Measurements from ENCODE around the gene ROBO1.

ROBO1 gene

GRCh38 chr3:78995087-78995486 lies 772.7 kb downstream of the ROBO1 start:
- H3F3A ChIP-seq (ENCODE audit: insufficient read depth, low read length) = no peaks in the 10 kb centered on the region
- no peaks in the 10 kb centered on the region for H4K20me1 ChIP-seq (ENCODE audit: insufficient read depth, low read length)
- H3K79me2 ChIP-seq (ENCODE audit: low read length) = peaks cover 23% of the 10 kb centered on the region
- no peak for DNase-seq
- H2AFZ ChIP-seq (ENCODE audit: low read length) = no peak overlapping the region
- H3K4me1 ChIP-seq (ENCODE audit: low read length) = peaks cover 13% of the 10 kb centered on the region
- H3K9me3 ChIP-seq (replicated peaks; ENCODE audit: insufficient read depth, low read length) = no peaks in the 10 kb centered on the region
- TF ChIP-seq EZH2 (optimal IDR thresholded peaks at IDR 0.05; ENCODE audit: low read depth, low read length) (no peak), EZH2phosphoT487 (IDR thresholded peaks at IDR 0.05; ENCODE audit: low read length) (no peak), CTCF (IDR thresholded peaks at IDR 0.05; ENCODE audit: low read length) (no peak)
- no peak overlapping the region for H3K9ac ChIP-seq (ENCODE audit: low read length)
- no peaks in the 10 kb centered on the region for H3K27me3 ChIP-seq (replicated peaks; ENCODE audit: insufficient read depth, low read length)
- no peaks in the 10 kb centered on the region for H3K36me3 ChIP-seq (replicated peaks; ENCODE audit: insufficient read depth, low read length)
- no peaks in the 10 kb centered on the region for H3K9me2 ChIP-seq (replicated peaks; ENCODE audit: insufficient read depth, low read length)
- no peak overlapping the region for H3K4me2 ChIP-seq (ENCODE audit: low read depth, low read length)
- H3K27ac ChIP-seq (ENCODE audit: low read length) = no peak overlapping the region
- H3K4me3 ChIP-seq (ENCODE audit: low read length) = no peak overlapping the region

- peaks cover 13% of the 10 kb centered on the region for H3K4me1 ChIP-seq (ENCODE audit: low read length)
- no peak overlapping the region for H3K4me3 ChIP-seq (ENCODE audit: low read length)
- H3K9ac ChIP-seq (ENCODE audit: low read length) = no peak overlapping the region
- no peak for DNase-seq
- TF ChIP-seq EZH2phosphoT487 (IDR thresholded peaks at IDR 0.05; ENCODE audit: low read length) (no peak), CTCF (IDR thresholded peaks at IDR 0.05; ENCODE audit: low read length) (no peak), EZH2 (optimal IDR thresholded peaks at IDR 0.05; ENCODE audit: low read depth, low read length) (no peak)
- no peaks in the 10 kb centered on the region for H3K36me3 ChIP-seq (replicated peaks; ENCODE audit: insufficient read depth, low read length)
- H2AFZ ChIP-seq (ENCODE audit: low read length) = no peak overlapping the region
- H4K20me1 ChIP-seq (ENCODE audit: insufficient read depth, low read length) = no peaks in the 10 kb centered on the region
- H3K27ac ChIP-seq (ENCODE audit: low read length) = no peak overlapping the region
- H3K9me3 ChIP-seq (replicated peaks; ENCODE audit: insufficient read depth, low read length) = no peaks in the 10 kb centered on the region
- H3K27me3 ChIP-seq (replicated peaks; ENCODE audit: insufficient read depth, low read length) = no peaks in the 10 kb centered on the region
- H3K79me2 ChIP-seq (ENCODE audit: low read length) = peaks cover 20% of the 10 kb centered on the region
- H3F3A ChIP-seq (ENCODE audit: insufficient read depth, low read length) = no peaks in the 10 kb centered on the region
- H3K4me2 ChIP-seq (ENCODE audit: low read depth, low read length) = no peak overlapping the region
- H3K9me2 ChIP-seq (replicated peaks; ENCODE audit: insufficient read depth, low read length) = no peaks in the 10 kb centered on the region
Measured at GRCh38 chr3:78994174-78995027, 773.4 kb downstream of the ROBO1 start.

GRCh38 chr3:78993375-78993774 lies 774.4 kb downstream of the ROBO1 start:
- Histone ChIP-seq H3K27me3 (replicated peaks; ENCODE audit: insufficient read depth, low read length) (no peaks in the 10 kb centered on the region), H3K27ac (ENCODE audit: low read length) (no peak overlapping the region), H3K9me3 (replicated peaks; ENCODE audit: insufficient read depth, low read length) (no peaks in the 10 kb centered on the region), H3K36me3 (replicated peaks; ENCODE audit: insufficient read depth, low read length) (no peaks in the 10 kb centered on the region), H3K9ac (ENCODE audit: low read length) (no peak overlapping the region), H3F3A (ENCODE audit: insufficient read depth, low read length) (no peaks in the 10 kb centered on the region), H2AFZ (ENCODE audit: low read length) (no peak overlapping the region), H3K79me2 (ENCODE audit: low read length) (peaks cover 20% of the 10 kb centered on the region), H4K20me1 (ENCODE audit: insufficient read depth, low read length) (no peaks in the 10 kb centered on the region), H3K4me2 (ENCODE audit: low read depth, low read length) (no peak overlapping the region), H3K4me3 (ENCODE audit: low read length) (no peak overlapping the region), H3K9me2 (replicated peaks; ENCODE audit: insufficient read depth, low read length) (no peaks in the 10 kb centered on the region), H3K4me1 (ENCODE audit: low read length) (peaks cover 13% of the 10 kb centered on the region)
- TF ChIP-seq EZH2phosphoT487 (IDR thresholded peaks at IDR 0.05; ENCODE audit: low read length) = no peak
- TF ChIP-seq EZH2 (optimal IDR thresholded peaks at IDR 0.05; ENCODE audit: low read depth, low read length) = no peak
- no peak for TF ChIP-seq CTCF (IDR thresholded peaks at IDR 0.05; ENCODE audit: low read length)
- no peak for DNase-seq

All from MM.1S (cell line).